A549 treated with CORT108297 at 1 μM for 4 hours (cell line): ENCODE results near the gene PXT1. TPM values are rescaled to one million over a fixed set of nuclear protein-coding genes. Genes with fewer than 3 reads are reported as not detected.

Experiments used
- total RNA-seq: library from RNA; stranded (reverse); fragments of 200-300 nt; extraction: Qiagen RNA extraction; gene quantifications from 5 replicates; pipeline ENCODE4 v1.2.3, GENCODE V29; 2022

PXT1 gene, protein sequence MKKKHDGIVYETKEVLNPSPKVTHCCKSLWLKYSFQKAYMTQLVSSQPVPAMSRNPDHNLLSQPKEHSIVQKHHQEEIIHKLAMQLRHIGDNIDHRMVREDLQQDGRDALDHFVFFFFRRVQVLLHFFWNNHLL
- total RNA-seq = not detected in 5 replicates

DNA sequence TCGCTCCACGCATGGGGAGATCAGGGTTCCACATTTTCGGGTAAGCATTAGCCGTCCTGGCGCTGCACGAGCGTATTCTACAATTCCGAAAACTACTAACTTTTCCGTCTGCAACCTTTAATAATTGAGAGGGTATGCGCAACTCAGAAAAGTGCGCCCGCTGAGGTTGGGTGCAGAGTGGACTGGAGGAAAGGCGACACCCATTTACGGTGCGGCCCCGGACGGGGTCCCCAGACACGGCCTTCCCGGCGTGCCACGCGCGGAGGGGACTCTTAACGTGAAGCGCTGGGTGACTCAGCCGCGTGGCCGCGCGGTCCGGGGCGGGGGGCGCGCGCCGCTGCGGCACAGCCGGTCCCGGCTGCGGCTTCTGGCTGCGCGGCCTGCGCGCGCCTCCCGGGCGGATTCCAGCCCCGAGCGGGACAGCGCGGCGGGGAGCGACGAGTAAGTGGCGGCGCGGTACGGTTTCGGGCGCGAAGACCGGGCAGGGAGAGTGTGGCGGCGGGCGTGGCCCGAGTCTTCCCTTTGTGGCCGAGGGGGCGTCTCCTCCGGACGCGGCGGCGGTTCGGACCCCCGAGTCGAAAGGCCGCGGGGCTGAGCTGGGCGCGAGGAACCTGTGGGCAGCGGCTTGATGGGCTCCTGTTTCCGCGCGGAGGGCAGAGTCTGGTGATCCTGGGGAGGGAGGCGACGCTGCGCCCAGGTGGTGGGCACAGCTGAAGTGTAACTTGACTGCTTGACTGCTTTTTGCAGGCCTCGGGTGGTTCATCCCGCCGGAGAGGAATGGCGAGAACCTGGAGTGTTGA, at the start of gene PXT1, which contains the start of gene KCTD20:
Gene PXT1 (minus strand): TSS at position 184 of the 800 bp plus-strand sequence. CDS start 16,772 bp downstream, outside the sequence.
Gene KCTD20 (plus strand): TSS at position 330 of the 800 bp plus-strand sequence. CDS start 27,098 bp downstream, outside the sequence.

DNA sequence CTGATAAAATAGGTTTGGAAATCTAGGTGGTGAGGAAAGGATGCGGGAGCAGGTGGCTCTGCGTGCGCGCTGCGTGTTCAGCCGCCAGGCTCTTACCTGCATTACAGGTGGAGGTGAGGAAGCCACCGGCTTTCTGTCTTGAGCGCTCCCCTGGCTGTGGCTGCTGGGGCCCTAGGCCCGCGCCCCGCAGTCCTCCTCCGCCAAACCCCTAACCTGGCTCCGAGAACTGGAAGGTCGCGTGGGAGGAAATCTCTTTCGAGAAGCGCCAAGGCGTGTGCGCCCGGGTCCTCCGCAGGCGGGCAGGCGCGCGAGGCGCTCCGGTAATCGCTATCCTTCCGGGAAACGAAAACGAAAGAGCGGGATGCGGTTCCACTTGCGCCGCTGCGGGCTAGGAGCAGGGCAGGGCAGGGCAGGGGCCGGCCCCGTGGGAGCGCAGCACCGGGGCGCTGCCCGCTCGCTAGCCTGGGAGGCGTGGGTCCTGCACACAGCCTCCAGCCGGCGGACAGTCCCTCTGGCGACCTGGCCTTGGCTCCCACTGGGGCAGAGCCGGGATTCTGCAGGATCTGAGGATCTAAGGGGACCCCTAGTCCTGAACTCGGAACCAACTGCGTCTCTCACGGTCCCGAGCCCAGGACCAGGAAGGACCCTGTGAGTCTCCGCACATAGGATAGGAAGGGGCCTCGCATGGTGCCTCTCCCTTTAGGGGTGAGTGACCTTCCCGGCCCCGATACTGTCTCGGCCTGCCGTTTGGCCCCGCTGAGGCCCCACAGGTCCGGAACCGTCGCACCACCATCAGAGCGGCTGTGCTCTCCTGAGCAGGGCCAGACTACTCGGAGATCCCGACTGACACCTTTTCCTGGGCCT, 55.0 kb downstream of the PXT1 start, which contains the start of gene ETV7:
Gene ETV7 (minus strand): TSS at position 230 of the 864 bp plus-strand sequence. CDS start 128 bp downstream, at position 102.

Other genes with a start within 250 kb of the PXT1 start
- 10.1 to 12.0 TPM (median 10.4 TPM) in 5 replicates for gene BRPF3, start 246.1 kb downstream of the PXT1 start, total RNA-seq
- gene PNPLA1, start 172.8 kb downstream of the PXT1 start, total RNA-seq = not detected in 5 replicates
- not detected in 5 replicates for gene BNIP5, start 106.0 kb downstream of the PXT1 start, total RNA-seq
- gene ETV7, start 55.2 kb downstream of the PXT1 start, total RNA-seq = 0.13 to 0.18 TPM (median 0.16 TPM) in 4 of 5 replicates, not detected in the other
- 16.7 to 21.2 TPM (median 19.0 TPM) in 5 replicates for gene KCTD20, start 146 bp upstream of the PXT1 start, total RNA-seq
- gene STK38, start 104.6 kb upstream of the PXT1 start, total RNA-seq = 16.7 to 21.4 TPM (median 18.3 TPM) in 5 replicates
- gene SRSF3, start 151.5 kb upstream of the PXT1 start, total RNA-seq = 482 to 709 TPM (median 504 TPM) in 5 replicates
- gene CDKN1A, start 235.9 kb upstream of the PXT1 start, total RNA-seq = 192 to 279 TPM (median 246 TPM) in 5 replicates